Activated CD4-positive, alpha-beta memory T cell treated with anti-CD3 and anti-CD28 coated beads, Interleukin-2, amount 10 ng/mL, durations not matched to agents 7 days and 5 days (primary cell): ENCODE measurements around the gene RRP9. TPM values are rescaled to one million over a fixed set of nuclear protein-coding genes. Genes with fewer than 3 reads are reported as not detected.
A peak's percentile ranks its signal among the peaks of the same experiment; 100 is the strongest.
"Not testable (repeated sequence)": the region's sequence is repeated elsewhere in the genome, so short reads cannot be mapped to it uniquely, and the experiment has no call there.

Experiments
- CTCF ChIA-PET: fragments of 350-600 bp; sonication (Branson Sonifier 250); formaldehyde crosslinking; loops from one replicate; lab custom pipeline; 2021; ENCODE audit warnings: antibody characterized with exemption, inconsistent platforms; lab: Charles Lee
- POLR2A ChIA-PET: fragments of 350-600 bp; sonication (Branson Sonifier 250); formaldehyde crosslinking; loops from one replicate; lab custom pipeline; 2021; ENCODE audit warnings: antibody characterized with exemption; lab: Charles Lee
- DNase-seq: peaks from one replicate; pipeline ENCODE4 v3.0.0-alpha.2; 2020
- H3K27ac Mint-ChIP-seq: one replicate; pipeline ENCODE4 v1.8.0; 2021; ENCODE audit warnings: mild to moderate bottlenecking, mixed read lengths
- H3K27me3 Mint-ChIP-seq: one replicate; pipeline ENCODE4 v1.8.0; 2021; ENCODE audit warnings: mixed read lengths
- H3K36me3 Mint-ChIP-seq: one replicate; pipeline ENCODE4 v1.8.0; 2021; ENCODE audit warnings: low read depth, mixed read lengths
- H3K4me1 Mint-ChIP-seq: one replicate; pipeline ENCODE4 v1.8.0; 2021; ENCODE audit warnings: mixed read lengths
- H3K4me3 Mint-ChIP-seq: one replicate; pipeline ENCODE4 v1.8.0; 2021; ENCODE audit warnings: mild to moderate bottlenecking, mixed read lengths
- H3K9me3 Mint-ChIP-seq: one replicate; pipeline ENCODE4 v1.8.0; 2021; ENCODE audit warnings: mixed read lengths
- total RNA-seq, 2 experiments: library from RNA; stranded (reverse); gene quantifications; one replicate each; pipeline ENCODE4 v1.2.3, GENCODE V29; 2021

RRP9 gene
- 10 to 100 TPM; 16.8 to 17.5 TPM for total RNA-seq

GRCh38 chr3:51941798-51942602 is at the start of gene RRP9, which contains the start of gene PARP3:
TSS of gene RRP9 (minus strand) at chr3:51941904. CDS start at chr3:51941867, 37 bp downstream.
TSS of gene PARP3 (plus strand) at chr3:51942363. CDS start at chr3:51943356, 993 bp downstream.
- peak; percentile 100 for DNase-seq
- H3K4me1 Mint-ChIP-seq, result peaks cover 33% of the 10 kb centered on the region
- H3K27ac Mint-ChIP-seq, result peak within 1 kb of the TSS; percentile 84
- peak within 1 kb of the TSS; percentile 83 for H3K4me3 Mint-ChIP-seq
- no peaks in the 10 kb centered on the region for H3K27me3 Mint-ChIP-seq
- peaks cover 7% of the 10 kb centered on the region for H3K36me3 Mint-ChIP-seq
- CTCF ChIA-PET, result interaction anchor here (0.6 to 3.5 kb wide), 35 partner anchors 7 to 442 kb away, joined by 3 to 52 read pairs (median 3); partner anchors contain the start of genes ABHD14A, ABHD14B, ACY1 and DCAF1
- POLR2A ChIA-PET, result interaction anchor here (0.7 to 4.2 kb wide), 17 partner anchors 9 to 336 kb away, joined by 3 to 37 read pairs (median 3); partner anchors contain the start of genes ABHD14A, ABHD14B, ACY1 and PCBP4
- no peaks in the 10 kb centered on the region for H3K9me3 Mint-ChIP-seq

- H3K4me3 Mint-ChIP-seq, DNase-seq, H3K27me3 Mint-ChIP-seq, H3K27ac Mint-ChIP-seq, H3K9me3 Mint-ChIP-seq: not testable (repeated sequence)
- CTCF ChIA-PET, result interaction anchor here (1.9 kb wide), 1 partner anchor 17 kb away, joined by 5 read pairs; the partner anchor contains the start of gene ABHD14B
- Mint-ChIP-seq H3K36me3 (peaks cover 39% of the 10 kb centered on the region), H3K4me1 (peaks cover 37% of the 10 kb centered on the region)
- POLR2A ChIA-PET, result interaction anchor here (1.2 to 3.1 kb wide), 2 partner anchors 11 to 48 kb away, joined by 4 to 11 read pairs; partner anchors contain the start of genes PARP3 and RRP9
Measured at GRCh38 chr3:51990501-51990971, 48.8 kb upstream of the RRP9 start.

- H3K27me3 Mint-ChIP-seq, result no peaks in the 10 kb centered on the region
- H3K27ac Mint-ChIP-seq, result peak overlapping the region; percentile 24
- no peaks in the 10 kb centered on the region for H3K9me3 Mint-ChIP-seq
- DNase-seq, result no peak
- POLR2A ChIA-PET, result no interaction called here
- no peak overlapping the region for H3K4me3 Mint-ChIP-seq
- peaks cover 29% of the 10 kb centered on the region for H3K4me1 Mint-ChIP-seq
- CTCF ChIA-PET, result no interaction called here
- H3K36me3 Mint-ChIP-seq, result peaks cover 19% of the 10 kb centered on the region
Measured at GRCh38 chr3:51988286-51989146, 46.8 kb upstream of the RRP9 start.

GRCh38 chr3:51987568-51987967 is 45.9 kb upstream of the RRP9 start:
- DNase-seq, result no peak
- Mint-ChIP-seq H3K9me3 (no peaks in the 10 kb centered on the region), H3K27ac (no peak overlapping the region), H3K4me1 (peaks cover 28% of the 10 kb centered on the region), H3K36me3 (peaks cover 15% of the 10 kb centered on the region), H3K27me3 (no peaks in the 10 kb centered on the region), H3K4me3 (no peak overlapping the region)
- ChIA-PET POLR2A (interaction anchor here (7.6 kb wide), 1 partner anchor 8 kb away, joined by 78 read pairs; the partner anchor contains the start of gene RPL29), CTCF (no interaction called here)

- Mint-ChIP-seq H3K4me1 (peaks cover 29% of the 10 kb centered on the region), H3K9me3 (no peaks in the 10 kb centered on the region), H3K4me3 (no peak overlapping the region), H3K27me3 (no peaks in the 10 kb centered on the region), H3K27ac (no peak overlapping the region), H3K36me3 (peaks cover 11% of the 10 kb centered on the region)
- CTCF ChIA-PET, result no interaction called here
- POLR2A ChIA-PET, result interaction anchor here (7.6 kb wide), 1 partner anchor 9 kb away, joined by 78 read pairs; the partner anchor contains the start of gene RPL29
- no peak for DNase-seq
Measured at GRCh38 chr3:51986010-51986947, 44.6 kb upstream of the RRP9 start.

- CTCF ChIA-PET, result interaction anchor here (1.0 to 4.5 kb wide), 4 partner anchors 11 to 138 kb away, joined by 3 to 43 read pairs (median 11); partner anchors contain the start of genes ABHD14A, ABHD14B, PARP3 and RRP9
Measured at GRCh38 chr3:51985063-51985462, 43.4 kb upstream of the RRP9 start.

GRCh38 chr3:51984269-51984647 is 42.6 kb upstream of the RRP9 start:
- POLR2A ChIA-PET, result interaction anchor here (1.4 to 7.6 kb wide), 6 partner anchors 8 to 72 kb away, joined by 4 to 78 read pairs (median 26); partner anchors contain the start of genes ABHD14A, ABHD14B, DUSP7 and PARP3
- H3K36me3 Mint-ChIP-seq, result peaks cover 8% of the 10 kb centered on the region
- CTCF ChIA-PET, result interaction anchor here (1.0 to 4.5 kb wide), 5 partner anchors 10 to 139 kb away, joined by 3 to 43 read pairs (median 5); partner anchors contain the start of genes ABHD14A, ABHD14B, PARP3 and RRP9
- H3K4me3 Mint-ChIP-seq, result peak overlapping the region; percentile 44
- no peaks in the 10 kb centered on the region for H3K9me3 Mint-ChIP-seq
- peaks cover 30% of the 10 kb centered on the region for H3K4me1 Mint-ChIP-seq
- no peak for DNase-seq
- H3K27ac Mint-ChIP-seq, result peak overlapping the region; percentile 92
- no peaks in the 10 kb centered on the region for H3K27me3 Mint-ChIP-seq

More at GRCh38 chr3:51985063-51985462, 43.4 kb upstream of the RRP9 start:
- Mint-ChIP-seq H3K27me3 (no peaks in the 10 kb centered on the region), H3K4me1 (peaks cover 30% of the 10 kb centered on the region), H3K9me3 (no peaks in the 10 kb centered on the region), H3K4me3 (no peak overlapping the region), H3K36me3 (peaks cover 8% of the 10 kb centered on the region), H3K27ac (peak overlapping the region; percentile 64)
- POLR2A ChIA-PET, result interaction anchor here (2.7 to 7.6 kb wide), 4 partner anchors 7 to 43 kb away, joined by 15 to 78 read pairs (median 39); partner anchors contain the start of genes ABHD14A, ABHD14B, PARP3 and RPL29
- no peak for DNase-seq

- peaks cover 31% of the 10 kb centered on the region for H3K4me1 Mint-ChIP-seq
- peak overlapping the region; percentile 97 for H3K4me3 Mint-ChIP-seq
- H3K27me3 Mint-ChIP-seq, result no peaks in the 10 kb centered on the region
- H3K27ac Mint-ChIP-seq, result peak overlapping the region; percentile 92
- peaks cover 8% of the 10 kb centered on the region for H3K36me3 Mint-ChIP-seq
- H3K9me3 Mint-ChIP-seq, result no peaks in the 10 kb centered on the region
- no peak for DNase-seq
- ChIA-PET CTCF (interaction anchor here (0.5 to 4.5 kb wide), 10 partner anchors 10 to 482 kb away, joined by 3 to 43 read pairs (median 4); partner anchors contain the start of genes ABHD14A, ABHD14B, PARP3 and RPL29), POLR2A (interaction anchor here (1.0 to 7.6 kb wide), 11 partner anchors 9 to 296 kb away, joined by 3 to 78 read pairs (median 7); partner anchors contain the start of genes ABHD14A, ABHD14B, DUSP7 and PARP3)
Measured at GRCh38 chr3:51983578-51984268, 42.0 kb upstream of the RRP9 start.

GRCh38 chr3:51982838-51983577 is 41.3 kb upstream of the RRP9 start, which contains the start of gene ACY1:
TSS of gene ACY1 (plus strand) at chr3:51983535. CDS start at chr3:51984065, 530 bp downstream.
- Mint-ChIP-seq H3K4me3 (peak within 1 kb of the TSS; percentile 97), H3K36me3 (peaks cover 8% of the 10 kb centered on the region), H3K27ac (peak within 1 kb of the TSS; percentile 92), H3K27me3 (no peaks in the 10 kb centered on the region), H3K9me3 (no peaks in the 10 kb centered on the region), H3K4me1 (peaks cover 31% of the 10 kb centered on the region)
- ChIA-PET CTCF (interaction anchor here (0.9 to 4.5 kb wide), 12 partner anchors 8 to 481 kb away, joined by 3 to 43 read pairs (median 4); partner anchors contain the start of genes ABHD14A, ABHD14B, PARP3 and POC1A), POLR2A (interaction anchor here (0.7 to 7.6 kb wide), 15 partner anchors 8 to 1375 kb away, joined by 3 to 78 read pairs (median 4); partner anchors contain the start of genes ABHD14A, ABHD14B, DUSP7 and PARP3)
- DNase-seq, result peak; percentile 79
